HepG2 (cell line): ENCODE results near the gene RHOT2. TPM values are rescaled to one million over a fixed set of nuclear protein-coding genes. Genes with fewer than 3 reads are reported as not detected.

ENCODE experiments used
- ATAC-seq: fragments of 200-7000 bp; cut with Tn5 transposase; 3 replicates; pipeline ENCODE4 v1.9.1; 2020; ENCODE audit warnings: mild to moderate bottlenecking, moderate library complexity
- BruUV-seq: library from RNA; stranded (reverse); fragments of 400-500 nt; replicated peaks from 2 replicates; lab custom pipeline; 2021; lab: Mats Ljungman, UMichigan
- CTCF ChIA-PET: fragments of 300-600 bp; formaldehyde crosslinking; extraction: SDS; loops from one replicate; lab custom pipeline; 2021; ENCODE audit warnings: low total read pairs, inconsistent platforms, low intra/inter-chr PET ratio; lab: Yijun Ruan, JAX
- POLR2A ChIA-PET: fragments of 350-600 bp; sonication (Branson Sonifier 250); formaldehyde crosslinking; loops from one replicate; lab custom pipeline; 2020; ENCODE audit warnings: antibody characterized with exemption, inconsistent platforms; lab: Yijun Ruan, JAX
- DNase-seq: peaks from one replicate; pipeline ENCODE4 v3.0.0-alpha.2; 2015; ENCODE audit warnings: low spot score
- FAIRE-seq: peaks from 3 replicates; lab custom pipeline; 2011; peaks lifted over from hg19 to GRCh38; lab: Jason Lieb, UNC
- H2AFZ ChIP-seq: one replicate; pipeline ENCODE4 v1.6.1; 2011; ENCODE audit warnings: low read length, inconsistent platforms
- H3K27ac ChIP-seq: fragments of 300-600 bp; 3 replicates; pipeline ENCODE4 v1.8.0; 2011; ENCODE audit warnings: mixed run types, mild to moderate bottlenecking, mixed read lengths, low read length, inconsistent platforms; ENCODE audit not compliant: insufficient read depth; ENCODE audit errors: extremely low read length
- H3K27me3 ChIP-seq, 2 experiments: fragments of 200-600 bp in 1 of 2; 2 replicates in 1 of 2; 3 replicates in 1 of 2; pipeline versions ENCODE4 v1.6.0 to v1.8.0; 2011; ENCODE audit warnings: low read length in 2 of 2, mild to moderate bottlenecking in 2 of 2, moderate library complexity in 2 of 2, inconsistent platforms in 1 of 2; ENCODE audit not compliant: insufficient read depth in 2 of 2, control insufficient read depth in 1 of 2
- H3K36me3 ChIP-seq, 2 experiments: fragments of 200-600 bp in 1 of 2; replicated peaks in 1 of 2; 2 replicates in 1 of 2; 3 replicates in 1 of 2; pipeline versions ENCODE4 v1.5.1 to v1.8.0; 2011; ENCODE audit warnings: low read length in 2 of 2, inconsistent platforms in 1 of 2; ENCODE audit not compliant: insufficient read depth in 2 of 2, control insufficient read depth in 1 of 2
- H3K4me1 ChIP-seq: 2 replicates; pipeline ENCODE4 v1.5.1; 2012; ENCODE audit warnings: low read length, inconsistent platforms; ENCODE audit not compliant: insufficient read depth
- H3K4me2 ChIP-seq: 2 replicates; pipeline ENCODE4 v1.6.0; 2011; ENCODE audit warnings: low read depth, low read length, inconsistent platforms
- H3K4me3 ChIP-seq, 3 experiments: fragments of 200-600 bp in 1 of 3; sonication (generic), shearing (Covaris generic) in 1 of 3; replicated peaks in 1 of 3; 2 replicates each; pipeline ENCODE4 v1.5.1; 2011 to 2016; ENCODE audit warnings: low read length in 3 of 3, inconsistent platforms in 2 of 3, low read depth in 2 of 3, mild to moderate bottlenecking in 2 of 3, control low read depth in 1 of 3, mixed read lengths in 1 of 3; ENCODE audit not compliant: insufficient read depth in 1 of 3
- H3K79me2 ChIP-seq: one replicate; pipeline ENCODE4 v1.6.1; 2011; ENCODE audit warnings: low read length, inconsistent platforms; ENCODE audit not compliant: insufficient read depth
- H3K9ac ChIP-seq: 2 replicates; pipeline ENCODE4 v1.6.0; 2011; ENCODE audit warnings: mild to moderate bottlenecking, low read depth, low read length, inconsistent platforms; ENCODE audit not compliant: insufficient read depth
- H3K9me3 ChIP-seq: 2 replicates; pipeline ENCODE4 v1.5.1; 2012; ENCODE audit warnings: mild to moderate bottlenecking, low read length
- H4K20me1 ChIP-seq: 2 replicates; pipeline ENCODE4 v1.6.0; 2011; ENCODE audit warnings: inconsistent platforms, mild to moderate bottlenecking, low read length, moderate library complexity; ENCODE audit not compliant: insufficient read depth
- FIP1L1 ChIP-seq: fragments of 200-400 bp; formaldehyde crosslinking; IDR thresholded peaks from 2 replicates; pipeline ENCODE4 v1.6.1; 2018; ENCODE audit warnings: low read depth, mild to moderate bottlenecking, low read length, moderate library complexity, borderline replicate concordance; ENCODE audit not compliant: insufficient read depth
- MXD1 ChIP-seq: sonication (generic); formaldehyde crosslinking; IDR thresholded peaks from 2 replicates; pipeline ENCODE4 v1.4.0; 2020; ENCODE audit warnings: mild to moderate bottlenecking, missing genetic modification reagents
- NCOA1 ChIP-seq: sonication (generic); formaldehyde crosslinking; IDR thresholded peaks from 2 replicates; pipeline ENCODE4 v1.9.0; 2021; ENCODE audit warnings: missing genetic modification reagents
- PATZ1 ChIP-seq: sonication (generic); formaldehyde crosslinking; IDR thresholded peaks from 2 replicates; pipeline ENCODE4 v1.4.0; 2020; ENCODE audit warnings: missing genetic modification reagents
- SALL1 ChIP-seq: sonication (generic); formaldehyde crosslinking; IDR thresholded peaks from 2 replicates; pipeline ENCODE4 v1.8.0; 2022; ENCODE audit warnings: mild to moderate bottlenecking, missing genetic modification reagents
- SRSF4 ChIP-seq: fragments of 200-400 bp; formaldehyde crosslinking; IDR thresholded peaks from one replicate; pipeline ENCODE4 v1.6.1; 2018; ENCODE audit warnings: mild to moderate bottlenecking, low read depth, low read length, moderate library complexity; ENCODE audit not compliant: poor library complexity, severe bottlenecking
- TBX2 ChIP-seq: sonication (generic); formaldehyde crosslinking; IDR thresholded peaks from 2 replicates; pipeline ENCODE4 v1.5.0; 2020; ENCODE audit warnings: missing genetic modification reagents, mild to moderate bottlenecking, borderline replicate concordance
- ZBTB2 ChIP-seq: sonication (generic); formaldehyde crosslinking; IDR thresholded peaks from 2 replicates; pipeline ENCODE4 v1.8.0; 2022; ENCODE audit warnings: low read depth, missing genetic modification reagents
- ZNF234 ChIP-seq: sonication (generic); formaldehyde crosslinking; conservative IDR thresholded peaks from 2 replicates; pipeline ENCODE4 v1.5.1; 2020; ENCODE audit warnings: mild to moderate bottlenecking, missing genetic modification reagents
- WGBS: methylation state at CpG from one replicate; pipeline ENCODE4 v1.1.6; 2017; ENCODE audit warnings: low lambda C conversion rate; 5-methylcytosine and 5-hydroxymethylcytosine counted together
- in situ Hi-C: cut with HindIII; loops from 2 replicates; pipeline ENCODE4 v1.10.0; 2017; ENCODE audit warnings: low pct_unique_long_range_greater_than_20kb; ENCODE audit not compliant: extremely low pct_ligation_motif_present
- intact Hi-C: fragments of 100-400 bp; cut with micrococcal nuclease; formaldehyde crosslinking; loops from one replicate; pipeline ENCODE4 v1.10.0; 2022; ENCODE audit not compliant: unreplicated experiment
- polyA plus RNA-seq, 8 experiments: library from polyadenylated mRNA; depleted of rRNA in 3 of 8; stranded (reverse) in 7 of 8; unstranded in 1 of 8; fragments of >200 nt; fragmentation: Illumina TruSeq in 4 of 8; extraction: Trizol in 4 of 8; gene quantifications; 2 replicates each; pipeline versions ENCODE4 v1.2.1 to v1.2.3, GENCODE V29; 2011 to 2016; ENCODE audit warnings: low read depth in 4 of 8, missing spikeins in 1 of 8, mixed read lengths in 1 of 8; ENCODE audit not compliant: insufficient read depth in 1 of 8
- total RNA-seq, 5 experiments: library from RNA; depleted of rRNA; stranded (reverse); fragments of >200 nt; fragmentation: Illumina TruSeq; extraction: Trizol; gene quantifications; 2 replicates each; pipeline ENCODE4 v1.2.3, GENCODE V29; 2016; ENCODE audit warnings: low read depth in 1 of 5
- TF ChIP-seq, protein P1 (sequence below): sonication (generic); formaldehyde crosslinking; IDR thresholded peaks from 2 replicates; pipeline ENCODE4 v1.9.0; 2022; ENCODE audit warnings: low read depth, missing genetic modification reagents
- TF ChIP-seq, protein P2 (sequence below): sonication (generic); formaldehyde crosslinking; IDR thresholded peaks from 2 replicates; pipeline ENCODE4 v1.5.0; 2020; ENCODE audit warnings: missing genetic modification reagents

The RHOT2 gene
- total and polyA plus RNA-seq, 2 of the 13 experiments (the other 11 are each of a cell fraction or from before 2014, with no cell fraction given): 63.6 to 76.9 TPM

- TF ChIP-seq ZBTB2 (CRISPR knock-in tag): no peak
Measured at GRCh38 chr16:626787-627453, 41.0 kb upstream of the RHOT2 start (continued).

- FAIRE-seq (no peak), DNase-seq (no peak), ATAC-seq (no peak)
- POLR2A ChIA-PET: interaction anchor here (1.0 kb wide), 1 partner anchor 9 kb away, joined by 3 read pairs; the partner anchor contains the start of gene METTL26
- H3K9me3 ChIP-seq: no peaks in the 10 kb centered on the region
- no peak overlapping the region for H3K4me2 ChIP-seq
- no peaks in the 10 kb centered on the region for H4K20me1 ChIP-seq
- H3K4me1 ChIP-seq: peaks cover 19% of the 10 kb centered on the region
- in situ Hi-C loops: no loop called here
- no peak overlapping the region for H2AFZ ChIP-seq
- H3K36me3 ChIP-seq: peaks cover 4% of the 10 kb centered on the region in 2 experiments; a peak in 2 of 5 replicates
- CTCF ChIA-PET: no interaction called here
- 89% methylated on average over 28 of the region's 50 CpGs for whole genome bisulfite sequencing
- no peaks in the 10 kb centered on the region for H3K79me2 ChIP-seq
- H3K9ac ChIP-seq: no peak overlapping the region
- H3K27ac ChIP-seq: no peak overlapping the region
- no TSS peak for BruUV-seq
- no peaks in the 10 kb centered on the region for H3K27me3 ChIP-seq
- H3K4me3 ChIP-seq: no peak overlapping the region
- intact Hi-C loops: no loop called here
- TF ChIP-seq PATZ1: peak; percentile 33; the same call in 1 of the 2 replicates
- TF ChIP-seq, protein P1, sequence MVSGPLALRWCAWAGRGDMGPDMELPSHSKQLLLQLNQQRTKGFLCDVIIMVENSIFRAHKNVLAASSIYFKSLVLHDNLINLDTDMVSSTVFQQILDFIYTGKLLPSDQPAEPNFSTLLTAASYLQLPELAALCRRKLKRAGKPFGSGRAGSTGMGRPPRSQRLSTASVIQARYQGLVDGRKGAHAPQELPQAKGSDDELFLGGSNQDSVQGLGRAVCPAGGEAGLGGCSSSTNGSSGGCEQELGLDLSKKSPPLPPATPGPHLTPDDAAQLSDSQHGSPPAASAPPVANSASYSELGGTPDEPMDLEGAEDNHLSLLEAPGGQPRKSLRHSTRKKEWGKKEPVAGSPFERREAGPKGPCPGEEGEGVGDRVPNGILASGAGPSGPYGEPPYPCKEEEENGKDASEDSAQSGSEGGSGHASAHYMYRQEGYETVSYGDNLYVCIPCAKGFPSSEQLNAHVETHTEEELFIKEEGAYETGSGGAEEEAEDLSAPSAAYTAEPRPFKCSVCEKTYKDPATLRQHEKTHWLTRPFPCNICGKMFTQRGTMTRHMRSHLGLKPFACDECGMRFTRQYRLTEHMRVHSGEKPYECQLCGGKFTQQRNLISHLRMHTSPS (CRISPR knock-in tag): no peak
- TF ChIP-seq SALL1 (CRISPR knock-in tag): 0 out of 2 replicates have a peak, but pooled peaks have one; percentile 38
- no peak for TF ChIP-seq NCOA1 (CRISPR knock-in tag)
- no peak for TF ChIP-seq SRSF4
- TF ChIP-seq, protein P2, sequence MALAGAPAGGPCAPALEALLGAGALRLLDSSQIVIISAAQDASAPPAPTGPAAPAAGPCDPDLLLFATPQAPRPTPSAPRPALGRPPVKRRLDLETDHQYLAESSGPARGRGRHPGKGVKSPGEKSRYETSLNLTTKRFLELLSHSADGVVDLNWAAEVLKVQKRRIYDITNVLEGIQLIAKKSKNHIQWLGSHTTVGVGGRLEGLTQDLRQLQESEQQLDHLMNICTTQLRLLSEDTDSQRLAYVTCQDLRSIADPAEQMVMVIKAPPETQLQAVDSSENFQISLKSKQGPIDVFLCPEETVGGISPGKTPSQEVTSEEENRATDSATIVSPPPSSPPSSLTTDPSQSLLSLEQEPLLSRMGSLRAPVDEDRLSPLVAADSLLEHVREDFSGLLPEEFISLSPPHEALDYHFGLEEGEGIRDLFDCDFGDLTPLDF (CRISPR knock-in tag): no peak
- no peak for TF ChIP-seq FIP1L1
- TF ChIP-seq MXD1 (CRISPR knock-in tag): no peak
- no peak for TF ChIP-seq TBX2 (CRISPR knock-in tag)
- no peak for TF ChIP-seq ZNF234 (CRISPR knock-in tag)
Measured at GRCh38 chr16:627454-628239, 40.3 kb upstream of the RHOT2 start.
